ENCODE data around the gene TMEM40. TPM values are rescaled to one million over a fixed set of nuclear protein-coding genes. Genes with fewer than 3 reads are reported as not detected.

TMEM40 gene
- total and polyA plus RNA-seq, 7 donors: 0.30 to 4.4 (median 0.59) TPM

- no peak for TF ChIP-seq CTCF (IDR thresholded peaks at IDR 0.05)
- H3K27me3 ChIP-seq (ENCODE audit: insufficient read depth in 3 of 3, low read length in 2 of 3): no peaks in the 10 kb centered on the region
- no peak overlapping the region for H3K4me3 ChIP-seq
- WGBS, 3 donors: 95 to 96% (median 96%) methylated on average over 12 of the region's 12 CpGs
- H3K4me1 ChIP-seq: peaks cover 42% of the 10 kb centered on the region
- DNase-seq (no peak), ATAC-seq (no peak)
- no peaks in the 10 kb centered on the region for H3K9me3 ChIP-seq
- intact Hi-C loops (cut with DNase I): no loop called here
- peak overlapping the region; percentile 44 for H3K27ac ChIP-seq
- peaks cover 3 to 56% of the 10 kb centered on the region in 2 donors for H3K36me3 ChIP-seq (ENCODE audit: insufficient read depth in 1 of 2, low read depth in 1 of 2)
Measured at GRCh38 chr3:12803371-12803770, 44.3 kb upstream of the TMEM40 start.

- 57 to 80% (median 62%) methylated on average over 7 of the region's 7 CpGs for WGBS, 3 donors
- Histone ChIP-seq H3K9me3 (no peaks in the 10 kb centered on the region), H3K27ac (peak overlapping the region; percentile 95), H3K27me3 (ENCODE audit: insufficient read depth in 3 of 3, low read length in 2 of 3) (no peaks in the 10 kb centered on the region), H3K4me3 (peak overlapping the region; percentile 84), H3K36me3 (ENCODE audit: insufficient read depth in 1 of 2, low read depth in 1 of 2) (peaks cover 0 to 21% of the 10 kb centered on the region in 2 donors), H3K4me1 (peaks cover 39% of the 10 kb centered on the region)
- DNase-seq (no peak), ATAC-seq (no peak)
- no peak for TF ChIP-seq CTCF (IDR thresholded peaks at IDR 0.05)
- intact Hi-C loops (cut with DNase I): loop anchor here in 1 of 2 donors (2.0 kb wide), 3 partner anchors 49 to 93 kb away; no protein-coding TSS in a partner anchor
Measured at GRCh38 chr3:12799525-12800440, 40.7 kb upstream of the TMEM40 start.

GRCh38 chr3:12798559-12799179 is 39.6 kb upstream of the TMEM40 start:
- WGBS, 3 donors: 27 to 29% (median 29%) methylated on average over 12 of the region's 12 CpGs
- H3K4me1 ChIP-seq: peaks cover 39% of the 10 kb centered on the region
- ATAC-seq: peak; percentile 80 to 86 (median 82)
- intact Hi-C loops (cut with DNase I): loop anchor here in 1 of 2 donors (2.0 kb wide), 3 partner anchors 48 to 92 kb away; no protein-coding TSS in a partner anchor
- peak overlapping the region; percentile 95 for H3K27ac ChIP-seq
- DNase-seq: peak; percentile 68 to 91
- peak overlapping the region; percentile 84 for H3K4me3 ChIP-seq
- peaks cover 0 to 9% of the 10 kb centered on the region in 2 donors for H3K36me3 ChIP-seq (ENCODE audit: insufficient read depth in 1 of 2, low read depth in 1 of 2)
- TF ChIP-seq CTCF (IDR thresholded peaks at IDR 0.05): no peak
- no peaks in the 10 kb centered on the region for H3K9me3 ChIP-seq
- no peaks in the 10 kb centered on the region for H3K27me3 ChIP-seq (ENCODE audit: insufficient read depth in 3 of 3, low read length in 2 of 3)

- peak overlapping the region; percentile 95 for H3K27ac ChIP-seq
- H3K36me3 ChIP-seq (ENCODE audit: insufficient read depth in 1 of 2, low read depth in 1 of 2): peaks cover 0 to 3% of the 10 kb centered on the region in 2 donors
- DNase-seq (peak in 1 of 2 donors; percentile 78), ATAC-seq (peak; percentile 7 to 51 (median 28))
- peaks cover 39% of the 10 kb centered on the region for H3K4me1 ChIP-seq
- 21 to 33% (median 25%) methylated on average over 8 of the region's 8 CpGs for WGBS, 3 donors
- peak overlapping the region; percentile 84 for H3K4me3 ChIP-seq
- H3K27me3 ChIP-seq (ENCODE audit: insufficient read depth in 3 of 3, low read length in 2 of 3): no peaks in the 10 kb centered on the region
- no peak for TF ChIP-seq CTCF (IDR thresholded peaks at IDR 0.05)
- H3K9me3 ChIP-seq: no peaks in the 10 kb centered on the region
- intact Hi-C loops (cut with DNase I): loop anchor here in 1 of 2 donors (2.0 kb wide), 3 partner anchors 47 to 91 kb away; no protein-coding TSS in a partner anchor
Measured at GRCh38 chr3:12797892-12798558, 39.0 kb upstream of the TMEM40 start.
